ENCODE data around the gene VSNL1.

- TF ChIP-seq ZBTB10 (tag by site-specific recombination; IDR thresholded peaks at IDR 0.05) (no peak), ZNF211 (tag by site-specific recombination; IDR thresholded peaks at IDR 0.05; ENCODE audit: low read depth) (no peak), CTCF (tag by site-specific recombination; IDR thresholded peaks at IDR 0.05) (no peak), ZNF747 (tag by site-specific recombination; IDR thresholded peaks at IDR 0.05) (no peak), REST (tag by site-specific recombination; IDR thresholded peaks at IDR 0.05) (no peak), ZNF302 (tag by site-specific recombination; IDR thresholded peaks at IDR 0.05; ENCODE audit: low read depth) (no peak), PRDM1 (tag by site-specific recombination; IDR thresholded peaks at IDR 0.05) (no peak), ZNF138 (tag by site-specific recombination; IDR thresholded peaks at IDR 0.05; ENCODE audit: borderline replicate concordance) (no peak), ZNF184 (tag by site-specific recombination; IDR thresholded peaks at IDR 0.05) (no peak), ZNF398 (tag by site-specific recombination; IDR thresholded peaks at IDR 0.05) (no peak), ZSCAN18 (tag by site-specific recombination; IDR thresholded peaks at IDR 0.05) (no peak), ZNF416 (tag by site-specific recombination; IDR thresholded peaks at IDR 0.05) (no peak), ELK4 (IDR thresholded peaks at IDR 0.05; ENCODE audit: borderline replicate concordance, low read depth, low read length) (no peak)
These were observed 122.2 kb downstream of the VSNL1 start for GRCh38 chr2:17662723-17663122.

Measured in HEK293 (cell line).